ENCODE measurements around the gene ZBTB20.

The ZBTB20 gene

GRCh38 chr3:115068799-115069198 lies 78.3 kb downstream of the ZBTB20 start:
- TF ChIP-seq CTCF (conservative IDR thresholded peaks at IDR 0.05; ENCODE audit: control insufficient read depth, insufficient read depth, low read depth, low read length), result no peak
- H3K4me3 ChIP-seq (ENCODE audit: control insufficient read depth, low read depth, low read length), result no peak overlapping the region
- DNase-seq (ENCODE audit: low read depth), result no peak

GRCh38 chr3:115062412-115062956 lies 84.6 kb downstream of the ZBTB20 start:
- no peak for TF ChIP-seq CTCF (conservative IDR thresholded peaks at IDR 0.05; ENCODE audit: control insufficient read depth, insufficient read depth, low read depth, low read length)
- H3K4me3 ChIP-seq (ENCODE audit: control insufficient read depth, low read depth, low read length), result no peak overlapping the region
- peak; percentile 64 for DNase-seq (ENCODE audit: low read depth)

GRCh38 chr3:115062009-115062408 lies 85.1 kb downstream of the ZBTB20 start:
- no peak overlapping the region for H3K4me3 ChIP-seq (ENCODE audit: control insufficient read depth, low read depth, low read length)
- no peak for TF ChIP-seq CTCF (conservative IDR thresholded peaks at IDR 0.05; ENCODE audit: control insufficient read depth, insufficient read depth, low read depth, low read length)
- DNase-seq (ENCODE audit: low read depth), result no peak

- TF ChIP-seq CTCF (conservative IDR thresholded peaks at IDR 0.05; ENCODE audit: control insufficient read depth, insufficient read depth, low read depth, low read length), result no peak
- DNase-seq (ENCODE audit: low read depth), result no peak
- no peak overlapping the region for H3K4me3 ChIP-seq (ENCODE audit: control insufficient read depth, low read depth, low read length)
Observed at GRCh38 chr3:115052906-115053305, 94.2 kb downstream of the ZBTB20 start.

- TF ChIP-seq CTCF (conservative IDR thresholded peaks at IDR 0.05; ENCODE audit: control insufficient read depth, insufficient read depth, low read depth, low read length), result no peak
- DNase-seq (ENCODE audit: low read depth), result no peak
- no peak overlapping the region for H3K4me3 ChIP-seq (ENCODE audit: control insufficient read depth, low read depth, low read length)
Observed at GRCh38 chr3:115042351-115042750, 104.7 kb downstream of the ZBTB20 start.

- DNase-seq (ENCODE audit: low read depth), result peak; percentile 60
- TF ChIP-seq CTCF (conservative IDR thresholded peaks at IDR 0.05; ENCODE audit: control insufficient read depth, insufficient read depth, low read depth, low read length), result peak; percentile 76
- no peak overlapping the region for H3K4me3 ChIP-seq (ENCODE audit: control insufficient read depth, low read depth, low read length)
Observed at GRCh38 chr3:115040673-115041286, 106.3 kb downstream of the ZBTB20 start.
